HL-60 (cell line): ENCODE measurements around the gene MT1B.

Source experiments
- CTCF ChIP-seq: IDR thresholded peaks from one replicate; pipeline ENCODE4 v1.5.1; 2011; ENCODE audit warnings: low read length, control low read depth, inconsistent platforms; ENCODE audit not compliant: insufficient read depth
- REST ChIP-seq: IDR thresholded peaks from 2 replicates; pipeline ENCODE4 v1.6.1; 2012; ENCODE audit warnings: low read depth; ENCODE audit not compliant: insufficient replicate concordance

GRCh38 chr16:56607675-56608042 is 44.0 kb upstream of the MT1B start:
- TF ChIP-seq CTCF (no peak), REST (no peak)
